HG02885 (cell line): ENCODE data around the gene BCAR1.
"Not testable (repeated sequence)": the region's sequence is repeated elsewhere in the genome, so short reads cannot be mapped to it uniquely, and the experiment has no call there.

Source experiments
- ATAC-seq: cut with Tn5 transposase; IDR thresholded peaks from one replicate; pipeline ENCODE4 v1.9.1; 2021; ENCODE audit warnings: mild to moderate bottlenecking; ENCODE audit not compliant: unreplicated experiment, poor library complexity

Gene BCAR1

GRCh38 chr16:75226550-75227360 is 24.7 kb downstream of the BCAR1 start:
- ATAC-seq = no peak

- ATAC-seq = no peak
These were observed 25.5 kb downstream of the BCAR1 start for GRCh38 chr16:75225678-75226515.

GRCh38 chr16:75225092-75225491 is 26.3 kb downstream of the BCAR1 start:
- ATAC-seq = no peak

GRCh38 chr16:75224306-75225082 is 26.9 kb downstream of the BCAR1 start:
- ATAC-seq = no peak

- ATAC-seq = not testable (repeated sequence)
These were observed 28.3 kb downstream of the BCAR1 start for GRCh38 chr16:75223129-75223528.

- no peak for ATAC-seq
These were observed 29.1 kb downstream of the BCAR1 start for GRCh38 chr16:75222271-75222783.

- ATAC-seq = no peak
These were observed 31.6 kb downstream of the BCAR1 start for GRCh38 chr16:75219838-75220237.

GRCh38 chr16:75219088-75219487 is 32.3 kb downstream of the BCAR1 start:
- ATAC-seq = no peak

GRCh38 chr16:75218256-75219076 is 33.0 kb downstream of the BCAR1 start, which contains the start of gene CTRB1:
Gene CTRB1, plus strand, starts transcription at chr16:75218988. Its CDS starts 20 bp downstream, at chr16:75219008.
- peak; percentile 70 for ATAC-seq

- no peak for ATAC-seq
These were observed 34.0 kb downstream of the BCAR1 start for GRCh38 chr16:75217389-75217851.

- no peak for ATAC-seq
These were observed 34.8 kb downstream of the BCAR1 start for GRCh38 chr16:75216576-75216975.

GRCh38 chr16:75216127-75216526 is 35.3 kb downstream of the BCAR1 start:
- ATAC-seq = no peak

GRCh38 chr16:75211286-75211685 is 40.1 kb downstream of the BCAR1 start:
- ATAC-seq = not testable (repeated sequence)

- ATAC-seq = no peak
These were observed 41.5 kb downstream of the BCAR1 start for GRCh38 chr16:75209944-75210343.

- not testable (repeated sequence) for ATAC-seq
These were observed 41.9 kb downstream of the BCAR1 start for GRCh38 chr16:75209514-75209913.

- ATAC-seq = no peak
These were observed 42.4 kb downstream of the BCAR1 start for GRCh38 chr16:75208861-75209505.

- ATAC-seq = no peak
These were observed 43.1 kb downstream of the BCAR1 start for GRCh38 chr16:75208242-75208825.

- ATAC-seq = no peak
These were observed 43.6 kb downstream of the BCAR1 start for GRCh38 chr16:75207831-75208230.
